Upper lobe of right lung (tissue), 1 donor: ENCODE measurements around the gene SPR. TPM values are rescaled to one million over a fixed set of nuclear protein-coding genes. Genes with fewer than 3 reads are reported as not detected.
A peak's percentile ranks its signal among the peaks of the same experiment; 100 is the strongest.

Experiments
- ATAC-seq: fragments of 200-7000 bp; cut with Tn5 transposase; one replicate; pipeline ENCODE4 v1.9.1; 2020; ENCODE audit warnings: mild to moderate bottlenecking, moderate library complexity
- DNase-seq: peaks from one replicate; pipeline ENCODE4 v3.0.0-alpha.2; 2020
- H3K27ac ChIP-seq: fragments of 200-600 bp; one replicate; pipeline ENCODE4 v1.8.0; 2022
- H3K27me3 ChIP-seq: fragments of 200-600 bp; one replicate; pipeline ENCODE4 v1.8.0; 2022; ENCODE audit warnings: mild to moderate bottlenecking
- H3K36me3 ChIP-seq: fragments of 200-600 bp; one replicate; pipeline ENCODE4 v1.8.0; 2022
- H3K4me1 ChIP-seq: fragments of 200-600 bp; one replicate; pipeline ENCODE4 v1.8.0; 2022
- H3K4me3 ChIP-seq: fragments of 200-600 bp; one replicate; pipeline ENCODE4 v1.8.0; 2022; ENCODE audit warnings: mild to moderate bottlenecking
- H3K9me3 ChIP-seq: fragments of 200-600 bp; one replicate; pipeline ENCODE4 v1.8.0; 2022
- CTCF ChIP-seq: fragments of 200-600 bp; IDR thresholded peaks from one replicate; pipeline ENCODE4 v1.8.0; 2022; ENCODE audit warnings: antibody characterized with exemption
- intact Hi-C: fragments of 100-400 bp; cut with DNase I; formaldehyde crosslinking; loops from one replicate; pipeline ENCODE4 v1.11.0; 2022
- total RNA-seq: library from RNA; stranded (reverse); fragmentation: NEBNext Ultra II Directional; extraction: Animal tissue kit (Norgen Biotek cat#: 25700); gene quantifications from one replicate; pipeline ENCODE4 v1.2.1, GENCODE V29; 2021
- donor health status: DM: no; HTN: yes; CAD: no; lungs with severe emphysema.

Gene SPR
- total RNA-seq, 1 donor from 2014 or later: 44.1 TPM

GRCh38 chr2:72914589-72915319, 27.5 kb downstream of the SPR start:
- ATAC-seq (no peak), DNase-seq (no peak)
- Histone ChIP-seq H3K9me3 (no peaks in the 10 kb centered on the region), H3K4me3 (no peak overlapping the region), H3K36me3 (no peaks in the 10 kb centered on the region), H3K27ac (no peak overlapping the region), H3K4me1 (peaks cover 35% of the 10 kb centered on the region), H3K27me3 (peaks cover 99% of the 10 kb centered on the region)
- intact Hi-C loops: no loop called here
- no peak for TF ChIP-seq CTCF

GRCh38 chr2:72915320-72915906, 28.2 kb downstream of the SPR start:
- no peak overlapping the region for H3K27ac ChIP-seq
- peak overlapping the region; percentile 45 for H3K4me3 ChIP-seq

DNA sequence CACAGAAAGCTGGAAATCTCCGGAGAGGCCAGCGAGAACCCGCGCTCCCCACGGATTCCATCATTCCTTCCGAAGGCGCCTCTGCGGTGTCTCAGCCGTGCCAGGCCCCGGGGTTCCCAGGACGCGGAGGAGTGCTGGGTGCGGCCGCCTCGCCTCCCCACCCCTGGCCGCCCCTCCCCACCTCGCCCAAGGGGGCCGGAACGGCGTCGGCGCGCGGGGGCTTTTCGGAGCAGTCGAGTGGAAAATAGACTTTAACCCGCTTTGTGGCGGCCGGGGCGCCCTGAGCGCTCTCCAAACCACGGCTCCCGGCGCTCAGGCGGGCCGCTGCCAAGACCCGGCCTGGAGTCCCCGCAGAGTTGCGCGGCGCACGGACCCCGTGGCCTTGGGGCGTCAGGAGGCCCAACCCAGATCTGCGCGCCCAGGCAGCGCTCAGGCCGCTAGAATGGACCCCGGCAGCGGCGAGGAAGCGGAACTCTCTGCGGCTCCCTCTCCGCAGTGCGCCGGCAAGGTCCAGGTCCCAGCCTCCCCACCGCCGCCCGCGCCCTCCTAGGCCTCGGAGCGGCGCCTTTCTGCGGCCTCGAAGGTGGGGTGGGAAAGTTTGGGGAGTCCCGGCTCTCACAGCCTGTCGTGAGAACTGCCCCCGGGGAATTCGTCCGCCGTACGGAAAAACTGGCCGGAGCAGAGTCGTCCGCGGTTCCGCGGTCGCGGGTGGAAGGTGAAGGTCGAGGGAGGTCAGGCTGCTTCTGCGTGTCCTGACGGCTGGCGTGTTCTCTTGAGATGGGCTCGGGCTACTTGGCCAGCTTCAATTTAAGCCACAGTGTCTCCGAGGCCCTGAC, 28.9 kb downstream of the SPR start:
- Histone ChIP-seq H3K27me3 (peaks cover 99% of the 10 kb centered on the region), H3K27ac (no peak overlapping the region), H3K4me1 (peaks cover 46% of the 10 kb centered on the region), H3K4me3 (peak overlapping the region; percentile 45), H3K36me3 (no peaks in the 10 kb centered on the region), H3K9me3 (no peaks in the 10 kb centered on the region)
- TF ChIP-seq CTCF: no peak
- intact Hi-C loops: no loop called here
- ATAC-seq (peak; percentile 72), DNase-seq (peak; percentile 78)

More at GRCh38 chr2:72915320-72915906, 28.2 kb downstream of the SPR start:
- ATAC-seq (no peak), DNase-seq (no peak)
- peaks cover 40% of the 10 kb centered on the region for H3K4me1 ChIP-seq
- H3K36me3 ChIP-seq: no peaks in the 10 kb centered on the region
- H3K27me3 ChIP-seq: peaks cover 99% of the 10 kb centered on the region
- intact Hi-C loops: no loop called here
- H3K9me3 ChIP-seq: no peaks in the 10 kb centered on the region
- no peak for TF ChIP-seq CTCF

DNA sequence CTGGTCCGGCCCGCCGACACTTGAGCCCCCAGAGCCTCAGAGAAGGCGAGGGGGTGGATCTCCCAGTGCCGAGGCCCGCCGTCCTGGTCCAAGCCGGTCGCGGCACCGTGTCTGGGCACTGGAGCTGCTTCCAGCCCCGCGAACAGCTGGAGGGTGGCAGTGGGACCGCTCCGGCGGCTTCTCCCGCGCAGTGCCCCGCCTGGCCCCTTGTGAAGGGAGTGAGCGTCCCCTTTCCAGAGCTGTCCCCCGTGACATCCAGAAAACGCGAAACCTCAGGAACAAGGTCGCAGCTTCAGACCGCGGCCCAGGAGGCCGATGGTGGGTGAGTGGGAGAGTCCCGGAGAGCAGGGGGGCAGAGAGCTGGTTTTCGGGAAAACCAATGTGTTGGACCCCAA, 29.5 kb downstream of the SPR start:
- no peak for TF ChIP-seq CTCF
- ATAC-seq: no peak
- Histone ChIP-seq H3K27me3 (peaks cover 99% of the 10 kb centered on the region), H3K4me3 (peak overlapping the region; percentile 45), H3K9me3 (no peaks in the 10 kb centered on the region), H3K27ac (no peak overlapping the region), H3K4me1 (peaks cover 46% of the 10 kb centered on the region), H3K36me3 (no peaks in the 10 kb centered on the region)
- intact Hi-C loops: no loop called here
- no peak for DNase-seq

DNA sequence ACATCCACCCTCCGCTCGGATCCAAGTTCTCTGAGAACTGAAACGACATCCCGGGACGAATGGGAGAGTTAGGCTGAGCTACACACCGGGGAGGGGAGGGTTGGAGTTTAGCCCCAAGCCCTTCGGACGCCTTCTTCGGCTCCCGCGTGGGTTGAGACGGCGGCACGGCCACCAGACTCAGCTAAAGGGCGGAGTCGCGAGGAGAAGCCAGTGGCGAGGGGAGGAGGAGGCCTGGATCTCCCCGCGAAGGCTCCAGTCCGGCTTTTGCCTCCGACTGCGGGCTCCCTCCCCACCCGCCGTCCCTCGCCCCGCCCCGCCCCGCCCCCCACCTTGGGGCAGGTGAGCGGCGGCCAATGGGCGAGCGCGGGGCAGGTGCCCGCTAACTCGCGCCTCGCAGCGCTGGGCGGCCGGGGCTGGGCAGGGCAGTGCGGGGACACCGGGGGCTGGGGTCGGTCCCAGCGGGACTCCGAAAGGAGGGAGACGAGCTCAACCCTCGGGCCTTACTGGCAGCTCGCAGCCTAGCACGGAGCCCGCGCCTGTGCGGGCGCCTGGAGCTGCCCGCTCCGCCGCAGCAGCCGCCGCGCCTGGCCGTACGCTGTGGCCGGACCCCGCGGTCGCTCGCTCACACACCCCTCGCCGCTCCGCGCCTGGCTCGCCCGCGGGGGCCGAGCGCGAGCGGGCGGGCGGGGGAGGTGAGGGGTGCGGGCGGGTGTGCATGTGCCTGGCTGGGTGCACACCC, 30.1 kb downstream of the SPR start, which contains the start of gene EMX1:
Gene EMX1, plus strand, starts transcription at position 382 of the 739 bp plus-strand sequence. Its CDS starts 334 bp downstream, at position 716.
- no peak within 1 kb of the TSS for H3K27ac ChIP-seq
- intact Hi-C loops: no loop called here
- peak; percentile 83 for DNase-seq
- H3K27me3 ChIP-seq: peaks cover 99% of the 10 kb centered on the region
- H3K4me1 ChIP-seq: peaks cover 46% of the 10 kb centered on the region
- peak; percentile 89 for ATAC-seq
- H3K4me3 ChIP-seq: peak within 1 kb of the TSS; percentile 45
- H3K36me3 ChIP-seq: no peaks in the 10 kb centered on the region
- H3K9me3 ChIP-seq: no peaks in the 10 kb centered on the region
- no peak for TF ChIP-seq CTCF
